HG03196 (cell line): ENCODE results near the gene DEFB128.

ENCODE experiments used
- ATAC-seq: cut with Tn5 transposase; IDR thresholded peaks from one replicate; pipeline ENCODE4 v1.9.1; 2021; ENCODE audit not compliant: unreplicated experiment

The DEFB128 gene

DNA sequence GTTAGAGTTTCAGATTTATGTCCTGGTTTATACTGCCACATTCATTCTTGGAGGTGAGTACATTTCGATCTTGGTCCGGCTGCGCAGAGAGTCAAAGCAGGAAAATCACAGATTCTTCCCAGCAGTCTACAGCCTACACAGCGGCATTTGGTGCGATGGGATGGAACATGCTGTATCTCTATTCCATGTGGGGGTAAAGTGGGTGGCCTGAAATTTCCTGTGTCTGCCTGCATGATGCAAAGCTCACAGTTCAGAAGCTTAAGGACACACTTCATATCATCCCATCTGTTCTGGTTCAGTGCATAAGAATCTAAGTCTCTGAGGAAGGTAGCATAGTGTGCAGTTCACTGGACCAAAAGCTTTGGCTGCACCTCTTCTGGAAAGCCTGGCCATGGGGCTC lies 32.4 kb downstream of the DEFB128 start, which contains the start of gene DEFB127:
Gene DEFB127, plus strand, starts transcription at position 301 of the 400 bp plus-strand sequence. Its CDS starts 91 bp downstream, at position 392.
- no peak for ATAC-seq

DNA sequence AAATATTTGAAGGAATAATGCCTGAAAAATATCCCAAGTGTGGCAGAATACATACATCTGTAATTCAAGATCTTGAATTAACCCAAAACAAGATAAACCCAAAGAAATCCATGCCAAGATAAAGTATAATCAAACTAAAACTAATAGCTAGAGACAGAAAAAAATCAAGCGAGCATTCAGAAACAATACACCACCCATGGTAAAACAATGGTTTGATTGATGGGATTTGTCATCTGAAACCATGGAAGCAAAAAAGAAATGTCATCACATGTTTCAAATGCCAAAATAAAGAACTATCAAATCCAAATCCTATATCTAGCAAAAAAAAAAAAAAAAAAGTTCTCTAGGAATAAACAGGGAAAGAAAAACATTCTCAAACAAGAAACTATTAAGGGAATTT lies 37.4 kb downstream of the DEFB128 start:
- no peak for ATAC-seq

- no peak for ATAC-seq
These were observed 43.6 kb downstream of the DEFB128 start for GRCh38 chr20:145877-146276.

GRCh38 chr20:142290-142689 lies 47.2 kb downstream of the DEFB128 start, which contains the start of gene DEFB126:
Gene DEFB126 (plus strand): TSS chr20:142590. CDS start chr20:142629, 39 bp downstream.
- no peak for ATAC-seq
